HUDEP-2 (cell line): ENCODE data around the gene TEX48.

ENCODE experiments used
- DNase-seq, 76 experiments: peaks; one replicate each; lab custom pipeline; 2025; ENCODE audit not compliant: unreplicated experiment in 76 of 76; lab: John Stamatoyannopoulos, UW

Gene TEX48

DNA sequence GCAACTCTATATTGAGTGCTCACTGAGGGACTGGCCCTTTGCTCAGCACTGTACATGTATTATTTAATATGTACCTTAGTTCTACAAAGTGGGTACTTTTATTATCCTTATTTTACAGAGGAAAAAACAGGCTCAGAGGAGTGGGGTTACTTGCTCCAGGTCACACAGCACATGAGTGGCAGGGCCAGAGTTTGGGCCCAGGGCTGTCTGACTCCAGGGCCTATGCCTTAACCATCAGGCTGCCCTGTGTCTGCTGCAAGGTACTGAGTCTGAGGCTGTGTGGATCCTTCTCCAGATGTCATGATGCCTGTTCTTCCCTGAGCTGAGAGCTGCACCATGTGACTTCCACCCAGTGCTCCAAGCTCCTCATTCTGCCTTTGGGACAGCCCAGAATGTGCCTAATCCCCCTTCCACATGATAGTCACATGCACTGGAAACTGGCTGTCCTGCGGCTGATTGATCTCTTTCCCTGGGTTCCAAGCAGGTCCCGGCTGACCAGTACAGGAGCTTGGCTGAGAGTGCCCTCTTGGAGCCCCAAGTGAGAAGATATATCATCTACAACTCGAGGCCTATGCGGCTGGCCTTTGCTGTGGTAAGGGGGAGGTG lies 55.5 kb downstream of the TEX48 start:
- DNase-seq = no peak

GRCh38 chr9:114624677-114625076 lies 57.3 kb downstream of the TEX48 start:
- DNase-seq = no peak

DNA sequence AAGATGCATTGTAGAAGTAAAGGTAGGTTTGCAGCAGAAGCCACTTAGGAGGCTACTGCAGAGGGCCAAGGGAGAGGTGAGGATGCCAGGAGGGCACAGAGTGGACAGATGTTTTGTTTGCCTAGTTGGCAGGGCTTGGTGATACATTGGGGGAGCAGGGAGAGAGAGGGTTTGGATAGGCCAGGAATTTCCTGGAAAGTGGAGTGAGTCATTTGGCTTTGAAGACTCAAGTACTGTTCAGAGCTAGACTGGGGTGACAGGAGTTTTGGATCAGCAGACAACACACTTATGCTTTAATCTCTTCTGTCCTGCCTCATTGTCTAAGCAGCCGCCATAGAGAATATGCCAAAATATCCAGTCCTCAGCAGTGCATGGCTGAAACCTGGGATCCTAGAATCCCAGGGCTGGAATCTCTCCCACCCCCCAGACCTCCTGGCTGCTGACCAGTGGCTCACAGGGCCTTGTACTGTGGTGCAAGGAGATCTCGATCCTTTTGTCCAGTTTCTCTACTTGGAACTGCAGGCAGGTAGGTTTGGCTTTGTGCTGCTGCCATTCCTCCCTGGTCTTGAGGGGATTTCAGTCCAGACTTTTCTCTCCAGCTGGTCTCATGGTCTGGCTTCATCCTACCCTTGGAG lies 59.9 kb downstream of the TEX48 start:
- no peak for DNase-seq

DNA sequence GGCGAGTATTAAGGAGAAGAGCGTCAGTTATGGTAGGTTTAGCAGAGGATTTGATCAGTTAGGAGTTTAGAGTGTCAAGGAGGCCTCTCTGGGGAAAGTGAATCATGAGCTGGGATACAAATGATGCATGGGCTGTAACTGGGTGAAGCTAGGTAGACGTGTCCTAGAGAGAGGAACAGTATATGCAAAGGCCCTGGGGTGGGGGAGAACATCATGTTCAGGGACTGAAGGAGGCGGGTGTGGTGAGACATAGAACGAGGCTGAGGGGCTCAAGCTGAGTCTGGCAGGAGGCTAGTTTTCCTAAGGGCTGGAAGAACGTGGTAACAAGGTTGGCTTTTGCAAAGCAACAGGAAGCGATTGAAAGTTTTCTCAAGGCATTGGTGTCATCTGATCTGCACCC lies 60.4 kb downstream of the TEX48 start:
- no peak for DNase-seq

GRCh38 chr9:114619191-114619761 lies 62.7 kb downstream of the TEX48 start:
- DNase-seq = no peak

GRCh38 chr9:114616684-114617520 lies 65.1 kb downstream of the TEX48 start:
- peak in 72 of 76 experiments; percentile 4 to 89 (median 58) for DNase-seq
